Heart right ventricle (tissue), 16 donors: ENCODE results near the gene CHCHD10. TPM values are rescaled to one million over a fixed set of nuclear protein-coding genes. Genes with fewer than 3 reads are reported as not detected.

ENCODE experiments used
- ATAC-seq, 8 donors: fragments of 200-7000 bp; cut with Tn5 transposase; one replicate each; pipeline ENCODE4 v1.9.1; 2020; ENCODE audit warnings: mild to moderate bottlenecking in 8 of 8, moderate library complexity in 8 of 8, moderate number of reproducible peaks in 1 of 8
- DNase-seq, 2 donors: peaks; one replicate each; pipeline ENCODE4 v3.0.0-alpha.2; 2020
- H3K27ac ChIP-seq, 10 donors: fragments of 200-600 bp; sonication (generic) in 2 of 10; one replicate each; pipeline versions ENCODE4 v1.5.0 to v1.8.0; 2020 to 2022; ENCODE audit warnings: mild to moderate bottlenecking in 3 of 10
- H3K27me3 ChIP-seq, 7 donors: fragments of 200-600 bp; one replicate each; pipeline ENCODE4 v1.8.0; 2021 to 2022; ENCODE audit warnings: mild to moderate bottlenecking in 2 of 7
- H3K36me3 ChIP-seq, 9 donors: fragments of 200-600 bp; sonication (generic) in 1 of 9; one replicate each; pipeline versions ENCODE4 v1.5.0 to v1.8.0; 2020 to 2022; ENCODE audit warnings: mild to moderate bottlenecking in 2 of 9
- H3K4me1 ChIP-seq, 9 donors: fragments of 200-600 bp; sonication (generic) in 1 of 9; one replicate each; pipeline versions ENCODE4 v1.5.0 to v1.8.0; 2020 to 2022; ENCODE audit warnings: mild to moderate bottlenecking in 4 of 9
- H3K4me3 ChIP-seq, 10 donors: fragments of 200-600 bp; sonication (generic) in 2 of 10; one replicate each; pipeline versions ENCODE4 v1.5.0 to v1.8.0; 2020 to 2022; ENCODE audit warnings: mild to moderate bottlenecking in 7 of 10, moderate library complexity in 2 of 10
- H3K9me3 ChIP-seq, 11 donors: fragments of 200-600 bp in 10 of 11; sonication (generic) in 2 of 11; one replicate each; pipeline versions ENCODE4 v1.5.0 to v1.8.0; 2013 to 2022; ENCODE audit warnings: mild to moderate bottlenecking in 2 of 11, control low read depth in 1 of 11, moderate library complexity in 1 of 11
- WGBS, 2 donors: extraction: QIAGEN DNeasy Blood & Tissue Kit; methylation state at CpG; one replicate each; pipeline ENCODE4 v1.1.7; 2013; ENCODE audit warnings: inconsistent platforms in 1 of 2; 5-methylcytosine and 5-hydroxymethylcytosine counted together
- intact Hi-C, 10 donors: fragments of 100-400 bp; cut with DNase I; formaldehyde crosslinking; loops; one replicate each; pipeline versions ENCODE4 v1.11.1 to v1.14.2; 2022
- polyA plus RNA-seq, 2 donors: library from polyadenylated mRNA; stranded (reverse); fragments of 200-250 nt; gene quantifications; one replicate each; pipeline ENCODE4 v1.2.3, GENCODE V29; 2013
- total RNA-seq, 10 donors: library from RNA; stranded (reverse); fragmentation: NEBNext Ultra II Directional in 3 of 10; extraction: Animal tissue kit (Norgen Biotek cat#: 25700) in 3 of 10; gene quantifications; one replicate each; pipeline versions ENCODE4 v1.2.1 to v1.2.4, GENCODE V29; 2021 to 2023
- TF ChIP-seq, protein P1 (sequence below), 9 donors: fragments of 200-600 bp; sonication (generic) in 2 of 9; IDR thresholded peaks; one replicate each; pipeline versions ENCODE4 v1.5.0 to v1.8.0; 2021 to 2022; ENCODE audit warnings: antibody characterized with exemption in 9 of 9, mild to moderate bottlenecking in 5 of 9, moderate library complexity in 1 of 9
- donor health status: Arrhythmogenic right ventricular cardiomyopathy.
- donor health status: ischemic (EF 13 %, LVEDD 7.1; RV severe dilation, severe dysfunction).
- donor health status: healthy with polysubstance abuse.
- donor health status: DM: no; HTN: yes; CAD: no.
- donor health status: DM: no; HTN: no; CAD: no.
- donor health status: ischemic (EF 25% LVEDD 6.9; RV normal size, moderate dysfunction).
- donor health status: ischemic (EF 25% LVEDD 5.7; RV mildly dilated, moderate dysfunction).
- donor health status: healthy.
- donor health status: DM: yes; HTN: yes; CAD: no.
- donor health status: Ischemic cardiomyopathy.
- donor health status: ischemic (EF 35%, LVEDD 5.7; RV mildly dilated, moderate dysfunction).
- donor health status: nonischemic (EF 11% LVEDD 7.7; RV severe dilation, severe dysfunction).
- donor health status: DM: yes; HTN: yes; CAD: no.
- donor health status: PGD.
- donor health status: ischemic (EF 29% LVEDD 5.4; RV normal size, mild dysfunction).
- donor health status: nonischemic (EF 23%, LVEDD 6.1; RV moderate dilation, normal function).

CHCHD10 gene
- total and polyA plus RNA-seq, 12 donors, result 735 to 3,552 (median 1,056) TPM

DNA sequence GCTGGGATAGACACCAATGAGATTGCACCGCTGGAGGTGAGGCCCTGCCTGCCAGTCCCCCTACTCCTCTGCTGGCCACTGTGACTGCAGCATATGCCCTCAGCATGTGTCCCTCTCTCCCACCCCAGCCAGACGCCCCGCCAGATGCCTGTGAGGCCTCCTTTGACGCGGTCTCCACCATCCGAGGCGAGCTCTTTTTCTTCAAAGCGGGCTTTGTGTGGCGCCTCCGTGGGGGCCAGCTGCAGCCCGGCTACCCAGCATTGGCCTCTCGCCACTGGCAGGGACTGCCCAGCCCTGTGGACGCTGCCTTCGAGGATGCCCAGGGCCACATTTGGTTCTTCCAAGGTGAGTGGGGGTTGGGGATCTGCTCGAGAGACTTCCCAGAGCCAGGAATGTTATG lies 13.3 kb upstream of the CHCHD10 start:
- ATAC-seq, result no peak

DNA sequence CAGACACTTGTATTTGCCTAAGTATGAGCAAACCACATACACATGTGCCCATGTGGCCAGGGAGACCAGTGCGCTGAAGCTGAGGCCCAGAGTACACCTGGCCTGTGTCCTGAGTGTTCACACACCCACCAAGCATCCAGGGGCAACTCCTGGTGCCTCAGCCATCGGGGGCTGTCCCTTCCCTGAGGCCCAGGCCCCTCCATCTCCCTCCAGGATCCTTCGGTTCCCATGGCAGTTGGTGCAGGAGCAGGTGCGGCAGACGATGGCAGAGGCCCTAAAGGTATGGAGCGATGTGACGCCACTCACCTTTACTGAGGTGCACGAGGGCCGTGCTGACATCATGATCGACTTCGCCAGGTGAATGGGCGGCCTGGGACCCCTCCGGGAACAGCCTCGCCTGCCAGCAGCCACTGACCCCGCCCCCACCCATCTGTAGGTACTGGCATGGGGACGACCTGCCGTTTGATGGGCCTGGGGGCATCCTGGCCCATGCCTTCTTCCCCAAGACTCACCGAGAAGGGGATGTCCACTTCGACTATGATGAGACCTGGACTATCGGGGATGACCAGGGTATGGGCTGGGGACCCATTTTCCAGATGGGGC lies 12.5 kb upstream of the CHCHD10 start:
- H3K9me3 ChIP-seq, result no peaks in the 10 kb centered on the region
- no peak overlapping the region for H3K4me3 ChIP-seq
- intact Hi-C loops, result no loop called here
- H3K36me3 ChIP-seq, result peaks cover 0 to 3% (median 0%) of the 10 kb centered on the region in 9 donors
- no peak for ATAC-seq
- TF ChIP-seq, protein P1, sequence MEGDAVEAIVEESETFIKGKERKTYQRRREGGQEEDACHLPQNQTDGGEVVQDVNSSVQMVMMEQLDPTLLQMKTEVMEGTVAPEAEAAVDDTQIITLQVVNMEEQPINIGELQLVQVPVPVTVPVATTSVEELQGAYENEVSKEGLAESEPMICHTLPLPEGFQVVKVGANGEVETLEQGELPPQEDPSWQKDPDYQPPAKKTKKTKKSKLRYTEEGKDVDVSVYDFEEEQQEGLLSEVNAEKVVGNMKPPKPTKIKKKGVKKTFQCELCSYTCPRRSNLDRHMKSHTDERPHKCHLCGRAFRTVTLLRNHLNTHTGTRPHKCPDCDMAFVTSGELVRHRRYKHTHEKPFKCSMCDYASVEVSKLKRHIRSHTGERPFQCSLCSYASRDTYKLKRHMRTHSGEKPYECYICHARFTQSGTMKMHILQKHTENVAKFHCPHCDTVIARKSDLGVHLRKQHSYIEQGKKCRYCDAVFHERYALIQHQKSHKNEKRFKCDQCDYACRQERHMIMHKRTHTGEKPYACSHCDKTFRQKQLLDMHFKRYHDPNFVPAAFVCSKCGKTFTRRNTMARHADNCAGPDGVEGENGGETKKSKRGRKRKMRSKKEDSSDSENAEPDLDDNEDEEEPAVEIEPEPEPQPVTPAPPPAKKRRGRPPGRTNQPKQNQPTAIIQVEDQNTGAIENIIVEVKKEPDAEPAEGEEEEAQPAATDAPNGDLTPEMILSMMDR (IDR thresholded peaks at IDR 0.05), result no peak
- DNase-seq, result no peak
- WGBS, 2 donors, result 92 to 94% methylated on average over 20 of the region's 20 CpGs
- no peaks in the 10 kb centered on the region for H3K27me3 ChIP-seq
- H3K27ac ChIP-seq, result no peak overlapping the region
- H3K4me1 ChIP-seq, result peaks cover 0 to 13% (median 2%) of the 10 kb centered on the region in 9 donors

More for the DNA sequence above, 13.3 kb upstream of the CHCHD10 start:
- H3K27me3 ChIP-seq, result no peaks in the 10 kb centered on the region
- H3K4me1 ChIP-seq, result peaks cover under 1 to 16% (median 3%) of the 10 kb centered on the region in 9 donors
- DNase-seq, result no peak
- H3K27ac ChIP-seq, result no peak overlapping the region
- no peaks in the 10 kb centered on the region for H3K9me3 ChIP-seq
- WGBS, 2 donors, result 85 to 89% methylated on average over 15 of the region's 15 CpGs
- intact Hi-C loops, result no loop called here
- H3K4me3 ChIP-seq, result no peak overlapping the region
- TF ChIP-seq, protein P1 (IDR thresholded peaks at IDR 0.05), result no peak
- peaks cover 0 to 3% (median 0%) of the 10 kb centered on the region in 9 donors for H3K36me3 ChIP-seq

DNA sequence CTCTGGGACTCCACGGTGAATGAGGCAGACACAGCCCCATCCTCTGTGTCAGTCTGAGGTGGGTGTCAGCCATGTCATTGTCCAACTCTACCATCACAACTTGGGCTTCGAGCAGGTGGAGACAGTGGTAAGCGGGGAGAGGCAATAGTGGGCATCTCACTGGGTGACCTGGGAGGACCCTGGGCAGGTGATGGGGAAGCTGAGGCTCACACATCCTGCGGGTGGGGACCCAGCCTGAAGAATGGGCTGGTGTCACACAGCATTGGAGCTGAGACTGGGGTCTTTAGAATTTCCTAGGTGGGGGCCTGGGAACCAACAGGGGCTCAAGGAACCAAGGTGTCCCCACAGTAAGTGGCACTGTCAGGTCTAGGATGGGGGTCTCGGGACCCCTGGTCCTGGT lies 12.0 kb upstream of the CHCHD10 start:
- WGBS, 2 donors, result 91 to 94% methylated on average over 5 of the region's 5 CpGs
- Histone ChIP-seq H3K27ac (no peak overlapping the region), H3K36me3 (peaks cover 0 to 3% (median 0%) of the 10 kb centered on the region in 9 donors), H3K9me3 (no peaks in the 10 kb centered on the region), H3K4me3 (no peak overlapping the region), H3K27me3 (no peaks in the 10 kb centered on the region), H3K4me1 (peaks cover 0 to 18% (median 7%) of the 10 kb centered on the region in 9 donors)
- DNase-seq, result no peak
- TF ChIP-seq, protein P1 (IDR thresholded peaks at IDR 0.05), result no peak
- intact Hi-C loops, result loop anchor here in 1 of 10 donors (5.0 kb wide), 1 partner anchor 63 kb away; no protein-coding TSS in a partner anchor
- no peak for ATAC-seq

DNA sequence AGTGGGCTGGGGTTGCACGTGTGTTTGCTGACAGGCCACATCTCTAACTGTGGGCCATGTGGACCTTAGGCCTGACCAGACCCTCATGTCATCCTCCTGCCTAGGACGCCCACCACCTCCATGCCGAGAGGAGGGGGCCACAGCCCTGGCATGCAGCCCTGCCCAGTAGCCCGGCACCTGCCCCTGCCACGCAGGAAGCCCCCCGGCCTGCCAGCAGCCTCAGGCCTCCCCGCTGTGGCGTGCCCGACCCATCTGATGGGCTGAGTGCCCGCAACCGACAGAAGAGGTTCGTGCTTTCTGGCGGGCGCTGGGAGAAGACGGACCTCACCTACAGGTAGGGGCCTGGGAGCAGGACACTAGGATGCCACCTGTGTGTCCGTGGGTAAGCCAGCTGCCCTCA lies 11.3 kb upstream of the CHCHD10 start:
- H3K4me1 ChIP-seq, result peaks cover 0 to 24% (median 13%) of the 10 kb centered on the region in 9 donors
- intact Hi-C loops, result loop anchor here in 1 of 10 donors (5.0 kb wide), 1 partner anchor 63 kb away; no protein-coding TSS in a partner anchor
- H3K27ac ChIP-seq, result no peak overlapping the region
- DNase-seq (no peak), ATAC-seq (no peak)
- no peak overlapping the region for H3K4me3 ChIP-seq
- TF ChIP-seq, protein P1 (IDR thresholded peaks at IDR 0.05), result no peak
- H3K27me3 ChIP-seq, result no peaks in the 10 kb centered on the region
- peaks cover 0 to 3% (median 0%) of the 10 kb centered on the region in 9 donors for H3K36me3 ChIP-seq
- 92 to 93% methylated on average over 16 of the region's 16 CpGs for WGBS, 2 donors
- no peaks in the 10 kb centered on the region for H3K9me3 ChIP-seq
